HCT116 (cell line): Measurements from ENCODE around the gene LRRFIP2. TPM values are rescaled to one million over a fixed set of nuclear protein-coding genes. Genes with fewer than 3 reads are reported as not detected.

ENCODE experiments used
- ATAC-seq: fragments of 200-7000 bp; cut with Tn5 transposase; 2 replicates; pipeline ENCODE4 v1.9.1; 2020; ENCODE audit warnings: mild to moderate bottlenecking, moderate library complexity
- BruUV-seq: library from RNA; stranded (reverse); fragments of 400-500 nt; replicated peaks from 2 replicates; lab custom pipeline; 2021; lab: Mats Ljungman, UMichigan
- CTCF ChIA-PET: fragments of 300-600 bp; sonication (Branson Sonifier 250); formaldehyde crosslinking; loops from one replicate; lab custom pipeline; 2021; ENCODE audit warnings: antibody characterized with exemption; lab: Charles Lee
- POLR2A ChIA-PET: fragments of 300-600, 350-600 bp; sonication (Branson Sonifier 250); formaldehyde crosslinking; loops from one replicate; lab custom pipeline; 2021; ENCODE audit warnings: antibody characterized with exemption; lab: Charles Lee
- RAD21 ChIA-PET, 2 experiments: fragments of 300-600 bp; sonication (Branson Sonifier 250); formaldehyde crosslinking; loops; one replicate each; lab custom pipeline; 2023; ENCODE audit warnings: low total read pairs in 2 of 2; ENCODE audit not compliant: uncharacterized antibody in 2 of 2, unreplicated experiment in 2 of 2, low non-redundant PET in 1 of 2; lab: Charles Lee
- DNase-seq: peaks from one replicate; pipeline ENCODE4 v3.0.0-alpha.2; 2010; ENCODE audit warnings: low read depth, low spot score
- H2AFZ ChIP-seq: fragments of 200-600 bp; shearing (Covaris generic), sonication (generic); 2 replicates; pipeline ENCODE4 v1.6.1; 2017; ENCODE audit warnings: low read depth, mixed run types, mixed read lengths, antibody characterized with exemption, low read length; ENCODE audit not compliant: poor library complexity, severe bottlenecking
- H3K27ac ChIP-seq: 2 replicates; pipeline ENCODE4 v1.5.1; 2012; ENCODE audit warnings: low read depth, low read length
- H3K27me3 ChIP-seq: fragments of 200-600 bp; sonication (generic); 2 replicates; pipeline ENCODE4 v1.6.1; 2016; ENCODE audit warnings: mixed run types, low read length, mixed read lengths; ENCODE audit not compliant: insufficient read depth
- H3K36me3 ChIP-seq, 2 experiments: fragments of 200-500 bp in 1 of 2; fragments of 200-600 bp in 1 of 2; sonication (Bioruptor generic) in 1 of 2; sonication (generic) in 1 of 2; 2 replicates each; pipeline versions ENCODE4 v1.5.1 to v1.6.1; 2014 to 2016; ENCODE audit warnings: low read length in 2 of 2, inconsistent platforms in 1 of 2, mixed read lengths in 1 of 2, mixed run types in 1 of 2; ENCODE audit not compliant: insufficient read depth in 2 of 2, control insufficient read depth in 1 of 2
- H3K4me1 ChIP-seq, 2 experiments: fragments of 200-600 bp in 1 of 2; sonication (generic) in 1 of 2; 2 replicates each; pipeline versions ENCODE4 v1.5.1 to v1.6.1; 2012 to 2017; ENCODE audit warnings: low read length in 2 of 2, inconsistent platforms in 1 of 2, mild to moderate bottlenecking in 1 of 2, mixed read lengths in 1 of 2, mixed run types in 1 of 2, moderate library complexity in 1 of 2; ENCODE audit not compliant: insufficient read depth in 2 of 2, control insufficient read depth in 1 of 2
- H3K4me2 ChIP-seq: fragments of 200-600 bp; sonication (generic); 2 replicates; pipeline ENCODE4 v1.6.1; 2017; ENCODE audit warnings: mixed run types, low read length, mixed read lengths
- H3K4me3 ChIP-seq, 2 experiments: fragments of 200-600 bp in 1 of 2; sonication (generic) in 1 of 2; replicated peaks in 1 of 2; 2 replicates each; pipeline ENCODE4 v1.5.1; 2011 to 2016; ENCODE audit warnings: low read length in 2 of 2, control low read depth in 1 of 2, low read depth in 1 of 2, mild to moderate bottlenecking in 1 of 2, mixed read lengths in 1 of 2, mixed run types in 1 of 2
- H3K79me2 ChIP-seq: fragments of 200-600 bp; sonication (generic); 2 replicates; pipeline ENCODE4 v1.6.1; 2017; ENCODE audit warnings: mild to moderate bottlenecking, mixed run types, low read length, moderate library complexity, mixed read lengths; ENCODE audit not compliant: insufficient read depth
- H3K9ac ChIP-seq: fragments of 200-600 bp; sonication (generic); 2 replicates; pipeline ENCODE4 v1.6.1; 2016; ENCODE audit warnings: low read length, mixed read lengths
- H3K9me2 ChIP-seq: fragments of 200-600 bp; sonication (generic), shearing (Covaris generic); 2 replicates; pipeline ENCODE4 v1.6.1; 2017; ENCODE audit warnings: mixed run types, mild to moderate bottlenecking, moderate library complexity; ENCODE audit not compliant: insufficient read depth
- H3K9me3 ChIP-seq, 2 experiments: fragments of 200-500 bp in 1 of 2; fragments of 200-600 bp in 1 of 2; sonication (Bioruptor generic) in 1 of 2; sonication (generic) in 1 of 2; 2 replicates each; pipeline ENCODE4 v1.6.1; 2014 to 2017; ENCODE audit warnings: low read length in 2 of 2, mixed read lengths in 2 of 2, inconsistent platforms in 1 of 2, low read depth in 1 of 2, mild to moderate bottlenecking in 1 of 2, mixed run types in 1 of 2, moderate library complexity in 1 of 2; ENCODE audit not compliant: control insufficient read depth in 1 of 2, insufficient read depth in 1 of 2
- H4K20me1 ChIP-seq: fragments of 200-600 bp; sonication (generic), shearing (Covaris generic); 2 replicates; pipeline ENCODE4 v1.6.1; 2017; ENCODE audit warnings: mixed run types, mild to moderate bottlenecking, moderate library complexity; ENCODE audit not compliant: insufficient read depth
- ATF3 ChIP-seq: IDR thresholded peaks from 2 replicates; pipeline ENCODE4 v1.6.1; 2012
- CBX3 ChIP-seq: IDR thresholded peaks from 2 replicates; pipeline ENCODE4 v1.6.1; 2012; ENCODE audit warnings: low read depth
- CEBPB ChIP-seq: IDR thresholded peaks from 2 replicates; pipeline ENCODE4 v1.6.1; 2012; ENCODE audit warnings: low read depth
- CTCF ChIP-seq, 3 experiments: fragments of 200-600 bp in 1 of 3; sonication (generic) in 1 of 3; IDR thresholded peaks in 2 of 3; conservative IDR thresholded peaks in 1 of 3; 2 replicates each; pipeline ENCODE4 v1.5.1; 2012 to 2017; ENCODE audit warnings: low read depth in 2 of 3, low read length in 2 of 3, antibody characterized with exemption in 1 of 3, borderline replicate concordance in 1 of 3, control low read depth in 1 of 3, mild to moderate bottlenecking in 1 of 3, mixed read lengths in 1 of 3, mixed run types in 1 of 3, moderate library complexity in 1 of 3; ENCODE audit not compliant: insufficient read depth in 1 of 3
- EGR1 ChIP-seq: IDR thresholded peaks from 2 replicates; pipeline ENCODE4 v1.6.1; 2012; ENCODE audit warnings: low read depth
- ELF1 ChIP-seq: IDR thresholded peaks from 2 replicates; pipeline ENCODE4 v1.6.1; 2012; ENCODE audit warnings: low read depth, borderline replicate concordance
- EZH2 ChIP-seq: fragments of 200-600 bp; sonication (generic); IDR thresholded peaks from 2 replicates; pipeline ENCODE4 v1.6.1; 2017; ENCODE audit warnings: antibody characterized with exemption, mixed run types
- EZH2phosphoT487 ChIP-seq: fragments of 200-600 bp; IDR thresholded peaks from 2 replicates; pipeline ENCODE4 v1.6.1; 2018; ENCODE audit warnings: antibody characterized with exemption, borderline replicate concordance
- JUND ChIP-seq: IDR thresholded peaks from 2 replicates; pipeline ENCODE4 v1.6.1; 2012
- POLR2A ChIP-seq: IDR thresholded peaks from 2 replicates; pipeline ENCODE4 v1.7.0; 2011; ENCODE audit warnings: borderline replicate concordance; ENCODE audit not compliant: insufficient read depth, insufficient read length; ENCODE audit errors: extremely low read depth
- POLR2AphosphoS5 ChIP-seq: IDR thresholded peaks from 2 replicates; pipeline ENCODE4 v1.6.1; 2011; ENCODE audit warnings: mild to moderate bottlenecking, low read depth, low read length, moderate library complexity
- RAD21 ChIP-seq: IDR thresholded peaks from 2 replicates; pipeline ENCODE4 v1.6.1; 2012; ENCODE audit warnings: low read depth, mild to moderate bottlenecking
- REST ChIP-seq: IDR thresholded peaks from 2 replicates; pipeline ENCODE4 v1.6.1; 2012; ENCODE audit warnings: low read depth
- SP1 ChIP-seq: IDR thresholded peaks from 2 replicates; pipeline ENCODE4 v1.6.1; 2012; ENCODE audit warnings: low read depth
- SRF ChIP-seq: IDR thresholded peaks from 2 replicates; pipeline ENCODE4 v1.6.1; 2012; ENCODE audit warnings: low read depth
- TCF7L2 ChIP-seq: IDR thresholded peaks from 2 replicates; pipeline ENCODE4 v1.7.0; 2011; ENCODE audit warnings: borderline replicate concordance, inconsistent platforms; ENCODE audit not compliant: insufficient read depth, insufficient read length; ENCODE audit errors: extremely low read depth
- YY1 ChIP-seq: IDR thresholded peaks from 2 replicates; pipeline ENCODE4 v1.6.1; 2011; ENCODE audit warnings: low read length, low read depth, moderate library complexity, mild to moderate bottlenecking; ENCODE audit not compliant: insufficient replicate concordance; ENCODE audit errors: extremely low read depth
- ZFX ChIP-seq: fragments of 450-650 bp; IDR thresholded peaks from 2 replicates; pipeline ENCODE4 v1.6.1; 2017
- ZNF274 ChIP-seq: fragments of 200-500 bp; sonication (Bioruptor generic); IDR thresholded peaks from 2 replicates; pipeline ENCODE4 v1.6.1; 2014; ENCODE audit warnings: mild to moderate bottlenecking, low read depth, low read length, inconsistent platforms
- intact Hi-C: fragments of 100-400 bp; cut with micrococcal nuclease; formaldehyde crosslinking; loops from 2 replicates; pipeline ENCODE4 v1.10.0; 2022
- total RNA-seq: library from RNA; stranded (reverse); gene quantifications from one replicate; pipeline ENCODE4 v1.2.1, GENCODE V29; 2021; ENCODE audit not compliant: unreplicated experiment
- TF ChIP-seq, protein P1 (sequence below): IDR thresholded peaks from 2 replicates; pipeline ENCODE4 v1.6.1; 2011; ENCODE audit warnings: mild to moderate bottlenecking, low read length, moderate library complexity; ENCODE audit not compliant: insufficient replicate concordance; ENCODE audit errors: extremely low read depth
- TF ChIP-seq, protein P2 (sequence below): IDR thresholded peaks from 2 replicates; pipeline ENCODE4 v1.6.1; 2012

Gene LRRFIP2
- total RNA-seq, 1 experiment from 2014 or later: 27.0 TPM

DNA sequence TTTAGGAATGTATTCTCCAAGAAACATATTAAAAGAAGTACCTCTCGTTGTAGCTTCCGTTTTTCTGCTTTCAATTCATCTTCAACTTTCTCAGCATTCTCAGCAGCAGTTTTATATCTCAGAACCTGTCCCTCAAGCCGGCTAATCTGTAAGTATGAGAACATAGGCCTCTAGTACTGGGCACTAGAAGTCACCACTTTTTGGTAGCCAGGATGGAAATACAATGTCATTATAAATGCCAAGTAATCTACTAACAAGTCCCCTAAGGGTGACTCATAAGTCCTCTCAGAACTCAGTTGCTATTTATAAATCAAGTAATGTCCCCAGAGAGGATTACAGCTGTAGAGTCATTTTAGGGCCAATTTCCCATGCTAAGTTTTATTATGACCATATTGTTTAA is 120.0 kb downstream of the LRRFIP2 start:
- no peaks in the 10 kb centered on the region for H3K9me3 ChIP-seq
- no peaks in the 10 kb centered on the region for H3K9me2 ChIP-seq
- no peaks in the 10 kb centered on the region for H3K79me2 ChIP-seq
- POLR2A ChIA-PET: interaction anchor here (0.9 kb wide), 1 partner anchor 9 kb away, joined by 3 read pairs; no protein-coding TSS in a partner anchor
- H3K4me3 ChIP-seq: no peak overlapping the region
- peak overlapping the region; percentile 10; the same call in 1 of the 2 replicates for H3K9ac ChIP-seq
- no peak overlapping the region for H2AFZ ChIP-seq
- H3K4me1 ChIP-seq: peaks cover 15 to 28% of the 10 kb centered on the region in 2 experiments
- intact Hi-C loops: no loop called here
- ATAC-seq (peak; percentile 75), DNase-seq (peak; percentile 62)
- no TSS peak for BruUV-seq
- H3K27ac ChIP-seq: peak overlapping the region; percentile 51; the same call in 1 of the 2 replicates
- CTCF ChIA-PET: no interaction called here
- H4K20me1 ChIP-seq: no peaks in the 10 kb centered on the region
- H3K36me3 ChIP-seq: peaks cover 14 to 31% of the 10 kb centered on the region in 2 experiments; a peak in 3 of 4 replicates
- peak overlapping the region; percentile 42 for H3K4me2 ChIP-seq
- no peaks in the 10 kb centered on the region for H3K27me3 ChIP-seq
- RAD21 ChIA-PET: no interaction called here
- TF ChIP-seq SP1 (peak; percentile 72), CEBPB (no peak), EGR1 (0 out of 2 replicates have a peak, but pooled peaks have one; percentile 44), SRF (peak; percentile 40; the same call in 1 of the 2 replicates), CTCF (IDR thresholded peaks at IDR 0.05 in 2 of 3, conservative IDR thresholded peaks at IDR 0.05 in 1 of 3; ENCODE audit: borderline replicate concordance in 1 of 3, insufficient read depth in 1 of 3, low read depth in 2 of 3, low read length in 2 of 3) (no peak), CBX3 (peak; percentile 53; the same call in 1 of the 2 replicates), JUND (peak; percentile 82), EZH2phosphoT487 (no peak), TCF7L2 (no peak), YY1 (no peak), ELF1 (no peak), ZFX (no peak), POLR2AphosphoS5 (peak; percentile 30; the same call in 1 of the 2 replicates), RAD21 (no peak), REST (no peak), EZH2 (no peak), ZNF274 (no peak), POLR2A (no peak), ATF3 (peak; percentile 31; the same call in 1 of the 2 replicates)
- TF ChIP-seq, protein P1, sequence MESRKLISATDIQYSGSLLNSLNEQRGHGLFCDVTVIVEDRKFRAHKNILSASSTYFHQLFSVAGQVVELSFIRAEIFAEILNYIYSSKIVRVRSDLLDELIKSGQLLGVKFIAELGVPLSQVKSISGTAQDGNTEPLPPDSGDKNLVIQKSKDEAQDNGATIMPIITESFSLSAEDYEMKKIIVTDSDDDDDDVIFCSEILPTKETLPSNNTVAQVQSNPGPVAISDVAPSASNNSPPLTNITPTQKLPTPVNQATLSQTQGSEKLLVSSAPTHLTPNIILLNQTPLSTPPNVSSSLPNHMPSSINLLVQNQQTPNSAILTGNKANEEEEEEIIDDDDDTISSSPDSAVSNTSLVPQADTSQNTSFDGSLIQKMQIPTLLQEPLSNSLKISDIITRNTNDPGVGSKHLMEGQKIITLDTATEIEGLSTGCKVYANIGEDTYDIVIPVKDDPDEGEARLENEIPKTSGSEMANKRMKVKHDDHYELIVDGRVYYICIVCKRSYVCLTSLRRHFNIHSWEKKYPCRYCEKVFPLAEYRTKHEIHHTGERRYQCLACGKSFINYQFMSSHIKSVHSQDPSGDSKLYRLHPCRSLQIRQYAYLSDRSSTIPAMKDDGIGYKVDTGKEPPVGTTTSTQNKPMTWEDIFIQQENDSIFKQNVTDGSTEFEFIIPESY: no peak
- TF ChIP-seq, protein P2, sequence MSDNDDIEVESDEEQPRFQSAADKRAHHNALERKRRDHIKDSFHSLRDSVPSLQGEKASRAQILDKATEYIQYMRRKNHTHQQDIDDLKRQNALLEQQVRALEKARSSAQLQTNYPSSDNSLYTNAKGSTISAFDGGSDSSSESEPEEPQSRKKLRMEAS: no peak
